Ovary (tissue), 3 donors: Measurements from ENCODE around the gene TIMP3.

Experiments used
- EP300 ChIP-seq: sonication (generic); formaldehyde crosslinking; IDR thresholded peaks from one replicate; pipeline ENCODE4 v1.6.1; 2017; ENCODE audit warnings: antibody characterized with exemption
- POLR2A ChIP-seq: fragments of 450-650 bp; IDR thresholded peaks from one replicate; pipeline ENCODE4 v1.6.1; 2017; ENCODE audit warnings: antibody characterized with exemption, mild to moderate bottlenecking, moderate library complexity
- TF ChIP-seq, protein P1 (sequence below), 3 donors: fragments of 450-650 bp in 2 of 3; fragments of 200-600 bp in 1 of 3; IDR thresholded peaks; one replicate each; pipeline versions ENCODE4 v1.5.1 to v1.8.0; 2016 to 2022; ENCODE audit warnings: antibody characterized with exemption in 3 of 3, mild to moderate bottlenecking in 1 of 3
- donor health status: DM: no; HTN: no; CAD: no.

- TF ChIP-seq, protein P1, sequence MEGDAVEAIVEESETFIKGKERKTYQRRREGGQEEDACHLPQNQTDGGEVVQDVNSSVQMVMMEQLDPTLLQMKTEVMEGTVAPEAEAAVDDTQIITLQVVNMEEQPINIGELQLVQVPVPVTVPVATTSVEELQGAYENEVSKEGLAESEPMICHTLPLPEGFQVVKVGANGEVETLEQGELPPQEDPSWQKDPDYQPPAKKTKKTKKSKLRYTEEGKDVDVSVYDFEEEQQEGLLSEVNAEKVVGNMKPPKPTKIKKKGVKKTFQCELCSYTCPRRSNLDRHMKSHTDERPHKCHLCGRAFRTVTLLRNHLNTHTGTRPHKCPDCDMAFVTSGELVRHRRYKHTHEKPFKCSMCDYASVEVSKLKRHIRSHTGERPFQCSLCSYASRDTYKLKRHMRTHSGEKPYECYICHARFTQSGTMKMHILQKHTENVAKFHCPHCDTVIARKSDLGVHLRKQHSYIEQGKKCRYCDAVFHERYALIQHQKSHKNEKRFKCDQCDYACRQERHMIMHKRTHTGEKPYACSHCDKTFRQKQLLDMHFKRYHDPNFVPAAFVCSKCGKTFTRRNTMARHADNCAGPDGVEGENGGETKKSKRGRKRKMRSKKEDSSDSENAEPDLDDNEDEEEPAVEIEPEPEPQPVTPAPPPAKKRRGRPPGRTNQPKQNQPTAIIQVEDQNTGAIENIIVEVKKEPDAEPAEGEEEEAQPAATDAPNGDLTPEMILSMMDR (IDR thresholded peaks at IDR 0.05) = no peak
- TF ChIP-seq POLR2A (no peak), EP300 (no peak)
Observed at GRCh38 chr22:32909581-32910428, 108.3 kb downstream of the TIMP3 start.
